Calu3 (cell line): ENCODE data around the gene LBP. TPM values are rescaled to one million over a fixed set of nuclear protein-coding genes. Genes with fewer than 3 reads are reported as not detected.
"Not testable (repeated sequence)": the region's sequence is repeated elsewhere in the genome, so short reads cannot be mapped to it uniquely, and the experiment has no call there.

Source experiments
- BruUV-seq: library from RNA; stranded (reverse); fragments of 400-500 nt; replicated peaks from 2 replicates; lab custom pipeline; 2021; lab: Mats Ljungman, UMichigan
- CTCF ChIA-PET: fragments of 300-600 bp; sonication (Branson Sonifier 250); formaldehyde crosslinking; loops from one replicate; lab custom pipeline; 2022; ENCODE audit warnings: antibody characterized with exemption; lab: Charles Lee
- DNase-seq: peaks from one replicate; pipeline ENCODE4 v3.0.0; 2022
- H3K27ac Mint-ChIP-seq: one replicate; pipeline ENCODE4 v1.8.0; 2022; ENCODE audit warnings: mixed read lengths; ENCODE audit not compliant: unreplicated experiment
- H3K27me3 Mint-ChIP-seq: one replicate; pipeline ENCODE4 v1.8.0; 2022; ENCODE audit warnings: mixed read lengths; ENCODE audit not compliant: unreplicated experiment
- H3K36me3 Mint-ChIP-seq: one replicate; pipeline ENCODE4 v1.8.0; 2022; ENCODE audit warnings: mild to moderate bottlenecking, moderate library complexity, mixed read lengths; ENCODE audit not compliant: insufficient read depth, unreplicated experiment
- H3K4me1 Mint-ChIP-seq: one replicate; pipeline ENCODE4 v1.8.0; 2022; ENCODE audit warnings: mild to moderate bottlenecking, low read depth, mixed read lengths; ENCODE audit not compliant: unreplicated experiment
- H3K4me3 Mint-ChIP-seq: one replicate; pipeline ENCODE4 v1.8.0; 2022; ENCODE audit warnings: mild to moderate bottlenecking, low read depth, moderate library complexity, mixed read lengths; ENCODE audit not compliant: unreplicated experiment
- H3K9me3 Mint-ChIP-seq: one replicate; pipeline ENCODE4 v1.8.0; 2022; ENCODE audit warnings: low read depth, mixed read lengths; ENCODE audit not compliant: unreplicated experiment
- intact Hi-C: fragments of 100-400 bp; cut with micrococcal nuclease; formaldehyde crosslinking; loops from one replicate; pipeline ENCODE4 v1.10.0; 2022; ENCODE audit not compliant: unreplicated experiment
- total RNA-seq: library from RNA; stranded (reverse); gene quantifications from 2 replicates; pipeline ENCODE4 v1.2.3, GENCODE V29; 2022
- TF ChIP-seq, protein P1 (sequence below): fragments of 200-600 bp; IDR thresholded peaks from one replicate; pipeline ENCODE4 v1.8.0; 2022; ENCODE audit warnings: antibody characterized with exemption; ENCODE audit not compliant: unreplicated experiment

The LBP gene
- total RNA-seq, 1 experiment from 2014 or later: not detected

DNA sequence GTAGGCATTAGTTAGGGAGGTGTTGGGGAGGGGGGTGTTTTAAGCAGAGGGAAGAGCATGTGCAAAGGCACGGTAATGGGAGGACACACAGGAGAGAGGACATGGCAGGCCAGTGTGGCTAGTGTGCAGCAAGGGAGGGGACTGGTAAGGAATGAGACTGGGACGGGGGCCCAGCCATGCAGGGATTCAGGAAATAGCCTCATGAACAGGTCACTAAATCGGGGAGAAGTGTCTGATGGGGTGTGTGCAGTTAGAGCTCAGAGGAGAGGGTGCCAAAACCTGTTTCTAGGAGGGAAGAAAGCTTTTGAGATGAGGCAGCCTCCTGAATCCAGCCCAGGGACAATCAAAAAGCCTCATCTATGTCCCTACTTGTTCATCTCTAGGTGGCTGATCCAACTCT is 34.8 kb upstream of the LBP start:
- no TSS peak for BruUV-seq
- CTCF ChIA-PET: interaction anchor here (1.0 kb wide), 1 partner anchor 97 kb away, joined by 3 read pairs; no protein-coding TSS in a partner anchor
- TF ChIP-seq, protein P1, sequence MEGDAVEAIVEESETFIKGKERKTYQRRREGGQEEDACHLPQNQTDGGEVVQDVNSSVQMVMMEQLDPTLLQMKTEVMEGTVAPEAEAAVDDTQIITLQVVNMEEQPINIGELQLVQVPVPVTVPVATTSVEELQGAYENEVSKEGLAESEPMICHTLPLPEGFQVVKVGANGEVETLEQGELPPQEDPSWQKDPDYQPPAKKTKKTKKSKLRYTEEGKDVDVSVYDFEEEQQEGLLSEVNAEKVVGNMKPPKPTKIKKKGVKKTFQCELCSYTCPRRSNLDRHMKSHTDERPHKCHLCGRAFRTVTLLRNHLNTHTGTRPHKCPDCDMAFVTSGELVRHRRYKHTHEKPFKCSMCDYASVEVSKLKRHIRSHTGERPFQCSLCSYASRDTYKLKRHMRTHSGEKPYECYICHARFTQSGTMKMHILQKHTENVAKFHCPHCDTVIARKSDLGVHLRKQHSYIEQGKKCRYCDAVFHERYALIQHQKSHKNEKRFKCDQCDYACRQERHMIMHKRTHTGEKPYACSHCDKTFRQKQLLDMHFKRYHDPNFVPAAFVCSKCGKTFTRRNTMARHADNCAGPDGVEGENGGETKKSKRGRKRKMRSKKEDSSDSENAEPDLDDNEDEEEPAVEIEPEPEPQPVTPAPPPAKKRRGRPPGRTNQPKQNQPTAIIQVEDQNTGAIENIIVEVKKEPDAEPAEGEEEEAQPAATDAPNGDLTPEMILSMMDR: no peak
- no peaks in the 10 kb centered on the region for H3K4me1 Mint-ChIP-seq
- no peak overlapping the region for H3K4me3 Mint-ChIP-seq
- H3K9me3 Mint-ChIP-seq: no peaks in the 10 kb centered on the region
- intact Hi-C loops: no loop called here
- H3K36me3 Mint-ChIP-seq: no peaks in the 10 kb centered on the region
- no peak for DNase-seq
- no peak overlapping the region for H3K27ac Mint-ChIP-seq
- peaks cover 9% of the 10 kb centered on the region for H3K27me3 Mint-ChIP-seq

DNA sequence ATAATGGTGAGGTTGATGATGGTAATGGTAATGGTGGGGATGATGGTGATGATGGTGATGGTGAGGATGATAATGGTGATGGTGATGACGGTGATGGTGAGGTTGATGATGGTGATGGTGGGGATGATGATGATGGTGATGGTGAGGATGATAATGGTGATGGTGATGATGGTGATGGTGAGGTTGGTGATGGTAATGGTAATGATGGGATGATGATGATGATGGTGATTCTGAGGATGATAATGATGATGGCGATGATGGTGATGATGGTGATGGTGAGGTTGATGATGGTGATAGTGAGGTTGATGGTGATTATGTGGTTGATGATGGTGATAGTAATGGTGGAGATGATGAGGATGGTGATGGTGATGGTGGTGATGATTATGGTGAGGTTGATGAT is 32.6 kb upstream of the LBP start:
- TF ChIP-seq, protein P1: no peak
- no peak for DNase-seq
- Mint-ChIP-seq H3K36me3 (no peaks in the 10 kb centered on the region), H3K4me3 (no peak overlapping the region), H3K9me3 (no peaks in the 10 kb centered on the region), H3K27me3 (no peaks in the 10 kb centered on the region), H3K4me1 (no peaks in the 10 kb centered on the region), H3K27ac (no peak overlapping the region)
- intact Hi-C loops: no loop called here
- CTCF ChIA-PET: no interaction called here
- BruUV-seq: no TSS peak

GRCh38 chr20:38314350-38314749 is 31.9 kb upstream of the LBP start:
- CTCF ChIA-PET, H3K9me3 Mint-ChIP-seq, H3K4me3 Mint-ChIP-seq, BruUV-seq, H3K27me3 Mint-ChIP-seq, H3K4me1 Mint-ChIP-seq, intact Hi-C loops, H3K27ac Mint-ChIP-seq, DNase-seq, H3K36me3 Mint-ChIP-seq: not testable (repeated sequence)

GRCh38 chr20:38315290-38315966 is 30.9 kb upstream of the LBP start:
- DNase-seq: no peak
- CTCF ChIA-PET: interaction anchor here (1.2 to 2.6 kb wide), 3 partner anchors 10 to 242 kb away, joined by 3 to 9 read pairs (median 4); no protein-coding TSS in a partner anchor
- H3K4me1 Mint-ChIP-seq: peaks cover 5% of the 10 kb centered on the region
- H3K4me3 Mint-ChIP-seq: no peak overlapping the region
- intact Hi-C loops: no loop called here
- no peaks in the 10 kb centered on the region for H3K9me3 Mint-ChIP-seq
- H3K27me3 Mint-ChIP-seq: peaks cover 13% of the 10 kb centered on the region
- no peaks in the 10 kb centered on the region for H3K36me3 Mint-ChIP-seq
- TF ChIP-seq, protein P1: no peak
- no TSS peak for BruUV-seq
- no peak overlapping the region for H3K27ac Mint-ChIP-seq

- CTCF ChIA-PET: interaction anchor here (1.4 to 2.6 kb wide), 2 partner anchors 11 to 243 kb away, joined by 4 to 9 read pairs; no protein-coding TSS in a partner anchor
- Mint-ChIP-seq H3K9me3 (no peaks in the 10 kb centered on the region), H3K27me3 (peaks cover 22% of the 10 kb centered on the region), H3K27ac (no peak overlapping the region), H3K36me3 (no peaks in the 10 kb centered on the region), H3K4me1 (peaks cover 10% of the 10 kb centered on the region), H3K4me3 (no peak overlapping the region)
- BruUV-seq: no TSS peak
- TF ChIP-seq, protein P1: no peak
- no peak for DNase-seq
- intact Hi-C loops: no loop called here
These were observed 29.9 kb upstream of the LBP start for GRCh38 chr20:38316341-38316740.
